K562 (cell line): ENCODE measurements around the gene GATA1. TPM values are rescaled to one million over a fixed set of nuclear protein-coding genes. Genes with fewer than 3 reads are reported as not detected.
A peak's percentile ranks its signal among the peaks of the same experiment; 100 is the strongest.

Source experiments
- CBX2 ChIP-seq: fragments of 200-600 bp; sonication (generic); IDR thresholded peaks from one replicate; pipeline ENCODE4 v1.6.1; 2012; ENCODE audit warnings: mild to moderate bottlenecking, low read length, inconsistent platforms; ENCODE audit not compliant: insufficient read depth, poor library complexity, severe bottlenecking
- CBX5 ChIP-seq: IDR thresholded peaks from 2 replicates; pipeline ENCODE4 v1.6.1; 2014; ENCODE audit warnings: low read depth, borderline replicate concordance
- CREM ChIP-seq: IDR thresholded peaks from 2 replicates; pipeline ENCODE4 v1.6.1; 2014; ENCODE audit warnings: antibody characterized with exemption, low read depth
- CTBP1 ChIP-seq: fragments of 450-650 bp; IDR thresholded peaks from 2 replicates; pipeline ENCODE4 v1.6.1; 2016; ENCODE audit warnings: borderline replicate concordance
- HDAC2 ChIP-seq: fragments of 450-650 bp; IDR thresholded peaks from 2 replicates; pipeline ENCODE4 v1.6.1; 2016; ENCODE audit warnings: mild to moderate bottlenecking
- KLF16 ChIP-seq: IDR thresholded peaks from 2 replicates; pipeline ENCODE4 v1.6.1; 2016; ENCODE audit warnings: antibody characterized with exemption
- MYNN ChIP-seq, 2 experiments: sonication (generic); formaldehyde crosslinking in 1 of 2; IDR thresholded peaks; 2 replicates each; pipeline versions ENCODE4 v1.5.0 to v1.6.1; 2016 to 2020; ENCODE audit warnings: antibody characterized with exemption in 1 of 2, missing genetic modification reagents in 1 of 2
- NFYB ChIP-seq: IDR thresholded peaks from 2 replicates; pipeline ENCODE4 v1.6.1; 2011; ENCODE audit warnings: mild to moderate bottlenecking, moderate library complexity; ENCODE audit not compliant: insufficient read length; ENCODE audit errors: extremely low read depth
- NR4A1 ChIP-seq, 2 experiments: fragments of 250-450 bp in 1 of 2; fragments of 450-650 bp in 1 of 2; sonication (Bioruptor Pico) in 1 of 2; IDR thresholded peaks; 2 replicates each; pipeline versions ENCODE4 v1.4.0 to v1.6.1; 2016 to 2020; ENCODE audit warnings: mild to moderate bottlenecking in 2 of 2, missing compliant biosample characterization in 1 of 2, missing genetic modification characterization in 1 of 2, moderate library complexity in 1 of 2
- NUFIP1 ChIP-seq: fragments of 450-650 bp; IDR thresholded peaks from 2 replicates; pipeline ENCODE4 v1.6.1; 2018; ENCODE audit not compliant: partially characterized antibody
- PHF21A ChIP-seq: fragments of 450-650 bp; IDR thresholded peaks from 2 replicates; pipeline ENCODE4 v1.6.1; 2017; ENCODE audit warnings: low read depth, borderline replicate concordance
- PPARD ChIP-seq: fragments of 250-450 bp; sonication (Bioruptor Pico); IDR thresholded peaks from 2 replicates; pipeline ENCODE4 v1.8.0; 2022; ENCODE audit warnings: inconsistent platforms, mild to moderate bottlenecking, moderate library complexity
- PYGO2 ChIP-seq: fragments of 450-650 bp; IDR thresholded peaks from 2 replicates; pipeline ENCODE4 v1.6.1; 2016; ENCODE audit warnings: mild to moderate bottlenecking, missing genetic modification characterization, moderate library complexity, missing compliant biosample characterization
- RB1 ChIP-seq: fragments of 450-650 bp; IDR thresholded peaks from 2 replicates; pipeline ENCODE4 v1.6.1; 2017; ENCODE audit warnings: low read depth, mild to moderate bottlenecking
- RCOR1 ChIP-seq, 2 experiments: IDR thresholded peaks; 2 replicates each; pipeline ENCODE4 v1.6.1; 2012; ENCODE audit warnings: low read depth in 2 of 2, low read length in 2 of 2, borderline replicate concordance in 1 of 2, improper control_type of control experiment in 1 of 2
- SMARCA4 ChIP-seq: fragments of 450-650 bp; IDR thresholded peaks from 2 replicates; pipeline ENCODE4 v1.6.1; 2016
- ZBTB17 ChIP-seq: fragments of 450-650 bp; formaldehyde crosslinking; IDR thresholded peaks from 2 replicates; pipeline ENCODE4 v1.4.0; 2020; ENCODE audit warnings: mild to moderate bottlenecking
- ZNF41 ChIP-seq: fragments of 250-450 bp; sonication (Bioruptor Pico); conservative IDR thresholded peaks from 2 replicates; pipeline ENCODE4 v1.4.0; 2020; ENCODE audit warnings: mild to moderate bottlenecking
- polyA plus RNA-seq, 8 experiments: library from polyadenylated mRNA; depleted of rRNA in 4 of 8; stranded (reverse) in 5 of 8; unstranded in 3 of 8; fragments of >200 nt; fragmentation: Nextera tagmentation in 2 of 8; fragmentation: Illumina TruSeq in 1 of 8; extraction: Ambion mirVana in 2 of 8; extraction: Trizol in 1 of 8; gene quantifications; 2 replicates each; pipeline versions ENCODE4 v1.2.1 to v1.2.3, GENCODE V29; 2011 to 2014; ENCODE audit warnings: inconsistent platforms in 1 of 8, missing spikeins in 1 of 8
- total RNA-seq, 7 experiments: library from RNA; depleted of rRNA in 6 of 7; stranded (reverse); fragments of >200 nt in 6 of 7; fragmentation: Illumina TruSeq in 2 of 7; extraction: Trizol in 2 of 7; gene quantifications; 2 replicates each; pipeline versions ENCODE4 v1.2.1 to v1.2.3, GENCODE V29; 2011 to 2021; ENCODE audit warnings: low replicate concordance in 1 of 7
- TF ChIP-seq, protein P1 (sequence below): fragments of 450-650 bp; formaldehyde crosslinking; IDR thresholded peaks from 2 replicates; pipeline ENCODE4 v1.4.0; 2020; ENCODE audit warnings: mild to moderate bottlenecking, moderate library complexity
- TF ChIP-seq, protein P2 (sequence below): fragments of 450-650 bp; IDR thresholded peaks from 2 replicates; pipeline ENCODE4 v1.6.1; 2016; ENCODE audit warnings: low read depth, mild to moderate bottlenecking, moderate library complexity
- TF ChIP-seq, protein P3 (sequence below), 2 experiments: fragments of 450-650 bp in 1 of 2; sonication (generic) in 1 of 2; formaldehyde crosslinking in 1 of 2; IDR thresholded peaks in 1 of 2; conservative IDR thresholded peaks in 1 of 2; 2 replicates each; pipeline versions ENCODE4 v1.6.1 to v1.8.1; 2016 to 2023; ENCODE audit warnings: mild to moderate bottlenecking in 2 of 2, moderate library complexity in 2 of 2, inconsistent platforms in 1 of 2, missing genetic modification reagents in 1 of 2
- TF ChIP-seq, protein P4 (sequence below): sonication (generic); formaldehyde crosslinking; IDR thresholded peaks from 2 replicates; pipeline ENCODE4 v1.8.1; 2023; ENCODE audit warnings: mild to moderate bottlenecking, missing genetic modification reagents

Gene GATA1
- total and polyA plus RNA-seq, 9 of the 15 experiments (the other 6 are each of a cell fraction or from before 2014, with no cell fraction given), result 11.9 to 291 (median 116) TPM

DNA sequence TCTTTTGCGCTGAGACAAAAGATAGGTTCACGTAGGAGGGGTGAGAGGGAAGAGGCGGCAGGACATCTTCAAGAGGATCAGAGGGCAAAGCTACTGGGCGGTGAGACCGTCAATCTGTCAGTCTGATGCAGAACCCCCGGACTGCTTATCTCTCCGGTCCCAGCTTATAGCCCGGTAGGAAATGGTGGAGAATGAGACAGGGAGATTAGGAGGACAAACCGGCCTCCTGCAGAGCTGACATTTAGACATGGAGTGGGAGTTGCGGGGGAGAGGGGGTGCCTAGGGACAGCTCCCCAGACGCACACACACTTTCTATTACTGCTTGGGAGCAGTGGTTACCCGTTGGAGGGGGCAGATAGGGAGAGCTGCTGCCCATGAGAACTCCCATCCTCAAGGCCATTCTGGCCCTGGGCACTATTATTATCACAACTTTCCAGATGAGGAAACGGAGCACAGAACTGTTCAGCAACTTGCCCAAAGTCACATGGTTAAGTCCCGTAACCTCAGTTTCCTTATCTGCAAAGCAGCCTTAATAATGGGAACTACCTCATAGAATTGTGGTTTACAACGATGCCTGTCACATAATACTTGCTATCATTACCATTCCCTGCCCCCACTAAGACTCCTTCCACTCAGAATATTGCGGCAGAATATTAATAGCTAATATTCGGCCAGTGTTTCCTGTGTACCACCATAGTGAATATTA, 14.3 kb downstream of the GATA1 start (continued):
- TF ChIP-seq MYNN (IDR thresholded peaks at IDR 0.05) (peak; percentile 86; the same call in 1 of the 2 replicates), MYNN (CRISPR knock-in tag; IDR thresholded peaks at IDR 0.05) (no peak), NR4A1 (CRISPR knock-in tag; IDR thresholded peaks at IDR 0.05) (no peak), NR4A1 (tag; IDR thresholded peaks at IDR 0.05) (peak; percentile 64; the same call in 1 of the 2 replicates), ZBTB17 (0 out of 2 replicates have a peak, but pooled peaks have one; percentile 57), KLF16 (peak; percentile 98), RCOR1 (IDR thresholded peaks at IDR 0.05; ENCODE audit: borderline replicate concordance in 1 of 2, low read depth in 2 of 2, low read length in 2 of 2) (peak; percentile 84 to 92), HDAC2 (peak; percentile 92), CBX5 (0 out of 2 replicates have a peak, but pooled peaks have one; percentile 17), SMARCA4 (peak; percentile 99), PPARD (CRISPR knock-in tag) (no peak), NFYB (peak; percentile 28), PYGO2 (tag) (peak; percentile 46; the same call in 1 of the 2 replicates), ZNF41 (CRISPR knock-in tag) (no peak), CTBP1 (peak; percentile 89), RB1 (0 out of 2 replicates have a peak, but pooled peaks have one; percentile 31), CBX2 (no peak), CREM (peak; percentile 87), PHF21A (0 out of 2 replicates have a peak, but pooled peaks have one; percentile 32), NUFIP1 (no peak)
- TF ChIP-seq, protein P1, sequence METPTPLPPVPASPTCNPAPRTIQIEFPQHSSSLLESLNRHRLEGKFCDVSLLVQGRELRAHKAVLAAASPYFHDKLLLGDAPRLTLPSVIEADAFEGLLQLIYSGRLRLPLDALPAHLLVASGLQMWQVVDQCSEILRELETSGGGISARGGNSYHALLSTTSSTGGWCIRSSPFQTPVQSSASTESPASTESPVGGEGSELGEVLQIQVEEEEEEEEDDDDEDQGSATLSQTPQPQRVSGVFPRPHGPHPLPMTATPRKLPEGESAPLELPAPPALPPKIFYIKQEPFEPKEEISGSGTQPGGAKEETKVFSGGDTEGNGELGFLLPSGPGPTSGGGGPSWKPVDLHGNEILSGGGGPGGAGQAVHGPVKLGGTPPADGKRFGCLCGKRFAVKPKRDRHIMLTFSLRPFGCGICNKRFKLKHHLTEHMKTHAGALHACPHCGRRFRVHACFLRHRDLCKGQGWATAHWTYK (CRISPR knock-in tag), result peak; percentile 20; the same call in 1 of the 2 replicates
- TF ChIP-seq, protein P2, sequence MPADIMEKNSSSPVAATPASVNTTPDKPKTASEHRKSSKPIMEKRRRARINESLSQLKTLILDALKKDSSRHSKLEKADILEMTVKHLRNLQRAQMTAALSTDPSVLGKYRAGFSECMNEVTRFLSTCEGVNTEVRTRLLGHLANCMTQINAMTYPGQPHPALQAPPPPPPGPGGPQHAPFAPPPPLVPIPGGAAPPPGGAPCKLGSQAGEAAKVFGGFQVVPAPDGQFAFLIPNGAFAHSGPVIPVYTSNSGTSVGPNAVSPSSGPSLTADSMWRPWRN, result peak; percentile 81
- TF ChIP-seq, protein P3, sequence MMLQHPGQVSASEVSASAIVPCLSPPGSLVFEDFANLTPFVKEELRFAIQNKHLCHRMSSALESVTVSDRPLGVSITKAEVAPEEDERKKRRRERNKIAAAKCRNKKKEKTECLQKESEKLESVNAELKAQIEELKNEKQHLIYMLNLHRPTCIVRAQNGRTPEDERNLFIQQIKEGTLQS (IDR thresholded peaks at IDR 0.05), result no peak
- TF ChIP-seq, protein P3 (CRISPR knock-in tag; conservative IDR thresholded peaks at IDR 0.05), result 0 out of 2 replicates have a peak, but pooled peaks have one; percentile 25
- TF ChIP-seq, protein P4, sequence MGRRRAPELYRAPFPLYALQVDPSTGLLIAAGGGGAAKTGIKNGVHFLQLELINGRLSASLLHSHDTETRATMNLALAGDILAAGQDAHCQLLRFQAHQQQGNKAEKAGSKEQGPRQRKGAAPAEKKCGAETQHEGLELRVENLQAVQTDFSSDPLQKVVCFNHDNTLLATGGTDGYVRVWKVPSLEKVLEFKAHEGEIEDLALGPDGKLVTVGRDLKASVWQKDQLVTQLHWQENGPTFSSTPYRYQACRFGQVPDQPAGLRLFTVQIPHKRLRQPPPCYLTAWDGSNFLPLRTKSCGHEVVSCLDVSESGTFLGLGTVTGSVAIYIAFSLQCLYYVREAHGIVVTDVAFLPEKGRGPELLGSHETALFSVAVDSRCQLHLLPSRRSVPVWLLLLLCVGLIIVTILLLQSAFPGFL, result no peak
